HG02938 (cell line): ENCODE measurements around the gene FOXO1.

Source experiments
- ATAC-seq: cut with Tn5 transposase; IDR thresholded peaks from one replicate; pipeline ENCODE4 v1.9.1; 2021; ENCODE audit warnings: mild to moderate bottlenecking, moderate library complexity; ENCODE audit not compliant: unreplicated experiment

FOXO1 gene

DNA sequence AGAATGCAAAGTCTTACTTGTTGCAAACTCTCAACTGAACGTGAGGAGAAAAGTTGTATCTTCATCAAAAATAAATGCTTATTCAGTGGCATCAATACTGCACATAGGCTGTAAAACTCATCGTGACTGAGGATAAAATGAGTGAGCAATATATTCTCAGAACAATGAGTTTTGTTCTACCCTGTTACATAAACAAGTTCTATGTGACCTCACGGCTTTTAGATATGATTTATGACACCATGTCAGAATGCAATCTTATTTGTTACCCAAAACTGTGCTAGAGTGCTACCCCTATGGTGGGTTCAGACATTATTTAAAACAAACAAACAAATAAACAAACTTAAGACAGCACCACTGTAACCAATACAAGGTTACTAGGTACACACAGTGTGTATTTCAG is 55.4 kb downstream of the FOXO1 start:
- no peak for ATAC-seq

DNA sequence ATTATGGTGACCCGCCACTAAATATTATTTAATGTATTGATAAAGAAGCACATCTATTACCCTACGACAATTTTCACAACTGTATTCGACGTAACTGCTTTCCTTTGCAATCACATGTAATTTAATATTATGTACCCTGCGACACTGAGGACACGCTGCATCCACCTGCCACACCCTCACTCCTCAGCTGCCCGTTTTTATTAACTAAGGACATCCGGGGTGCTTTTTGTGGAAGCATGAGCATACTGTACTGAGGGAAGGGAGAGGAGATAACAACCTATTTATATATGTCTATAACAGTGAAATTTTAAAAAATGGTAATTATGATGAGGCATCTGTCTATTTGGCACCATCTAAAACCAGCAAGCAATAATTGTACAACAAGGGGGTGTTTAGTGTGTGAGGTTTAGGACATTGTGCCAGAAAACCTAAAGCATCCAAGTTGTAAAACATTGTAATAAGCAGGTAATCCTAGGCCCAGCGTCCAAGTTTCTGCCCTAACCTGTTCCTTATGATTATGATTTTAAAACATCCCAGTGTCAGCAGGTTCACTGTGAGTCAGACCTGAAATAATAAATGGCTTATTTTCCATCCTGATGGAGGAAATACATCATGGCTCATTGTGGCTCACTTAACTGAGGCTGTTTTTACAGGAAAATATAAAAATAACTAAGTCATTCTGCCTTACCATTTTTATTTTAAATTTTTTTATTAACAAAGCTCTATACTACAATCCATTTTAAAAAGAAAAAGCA is 56.3 kb downstream of the FOXO1 start:
- ATAC-seq = no peak

DNA sequence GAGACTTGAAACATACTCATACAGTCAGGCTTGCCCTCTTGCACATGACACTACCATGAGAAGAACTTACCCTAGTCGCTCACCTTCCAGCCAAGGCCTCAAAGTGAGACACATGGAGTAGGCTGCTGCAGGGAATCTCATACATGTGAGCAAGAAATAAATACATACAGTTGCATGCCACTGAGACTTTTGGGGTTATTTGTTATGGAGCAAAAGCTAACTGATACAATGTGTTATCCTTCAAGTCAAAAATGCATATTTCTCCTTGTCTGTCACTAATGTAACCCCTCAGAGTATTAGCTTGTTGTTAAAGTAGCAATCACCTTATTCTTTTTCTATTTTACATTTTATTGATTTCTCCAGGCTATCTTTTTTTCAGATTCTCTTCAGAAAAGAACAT is 58.1 kb downstream of the FOXO1 start:
- ATAC-seq = no peak

DNA sequence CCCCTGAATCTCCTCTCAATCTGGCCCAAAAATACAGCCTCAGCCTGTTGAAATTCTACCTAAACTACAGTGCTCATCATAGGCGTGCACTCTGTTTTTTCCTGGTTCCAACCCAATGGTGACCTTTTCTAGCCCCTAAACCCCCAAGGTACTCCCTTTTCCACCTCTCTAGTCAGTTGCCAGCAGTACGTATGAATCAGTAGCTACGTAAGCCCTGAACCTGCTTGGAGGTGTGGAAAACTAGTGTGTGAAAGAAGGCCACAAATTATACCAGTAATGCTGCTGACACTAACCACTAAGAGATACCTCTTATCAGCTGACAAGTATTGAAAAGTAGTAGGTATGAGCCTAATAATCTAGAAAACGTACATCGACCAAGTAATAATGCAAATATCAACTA is 60.9 kb downstream of the FOXO1 start:
- ATAC-seq = no peak

DNA sequence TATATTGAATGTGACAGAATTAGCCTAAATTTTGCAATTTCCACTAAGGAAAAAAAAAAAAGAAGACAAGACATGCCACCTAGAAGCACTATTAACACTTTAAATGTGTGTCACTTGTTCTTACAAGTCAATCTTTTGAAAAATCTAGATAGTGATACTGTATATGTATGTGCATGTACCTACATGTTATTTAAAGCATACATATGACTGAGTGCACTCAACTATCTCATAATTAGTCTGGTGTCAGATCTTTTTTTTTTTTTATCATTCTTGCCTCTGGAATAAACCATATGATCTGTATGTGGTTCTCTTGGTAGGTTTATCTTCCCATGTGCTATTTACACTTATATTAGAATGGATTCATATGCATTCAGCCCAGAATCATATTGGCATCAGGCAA is 62.3 kb downstream of the FOXO1 start:
- ATAC-seq = no peak

DNA sequence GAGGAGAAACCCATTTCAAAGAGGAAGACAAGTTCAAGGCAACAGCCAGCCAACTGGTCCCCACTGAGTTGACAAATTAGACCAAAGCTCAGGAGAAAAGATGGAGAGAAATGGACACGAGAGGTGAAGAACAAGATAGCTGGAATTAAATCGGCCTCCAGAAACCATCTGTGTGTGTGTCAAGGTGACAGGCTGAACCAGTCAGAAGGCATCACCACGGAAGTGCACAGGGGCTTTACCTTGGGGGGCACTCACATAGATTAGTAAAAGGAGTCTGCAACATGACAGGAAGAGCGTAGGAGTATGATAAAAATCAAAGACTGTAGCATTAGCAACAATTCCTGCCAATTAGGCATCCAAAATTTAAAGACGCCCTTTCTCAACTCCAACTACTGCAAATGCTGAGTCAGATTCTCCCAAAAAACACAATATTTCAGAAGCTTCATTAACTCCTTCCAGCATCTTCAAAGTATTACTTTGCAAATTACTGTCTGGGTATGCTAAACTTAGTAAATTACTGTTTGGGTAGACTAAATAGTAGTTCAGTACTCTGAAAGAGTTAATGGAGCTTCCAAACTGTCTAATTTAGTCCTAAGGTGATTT is 66.2 kb downstream of the FOXO1 start:
- no peak for ATAC-seq

DNA sequence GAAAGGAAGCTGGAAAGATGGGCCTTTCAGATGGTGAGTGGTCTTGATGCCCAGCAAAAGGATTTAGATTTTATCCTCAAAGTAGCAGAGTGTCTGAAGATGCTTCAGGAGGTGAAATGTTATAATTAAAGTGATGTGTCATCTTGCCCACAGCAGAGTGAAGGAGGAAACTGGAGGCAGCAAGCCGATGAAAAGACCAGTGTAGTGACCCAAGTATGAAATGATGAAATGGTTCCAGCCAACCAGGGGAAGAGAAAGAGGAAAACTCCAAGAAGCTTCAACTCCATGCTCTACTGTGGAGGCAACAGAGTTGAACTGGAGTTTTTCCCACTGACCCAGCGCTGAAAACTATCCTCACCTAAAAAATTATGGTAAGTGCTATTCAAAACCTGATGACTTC is 66.7 kb downstream of the FOXO1 start:
- no peak for ATAC-seq

DNA sequence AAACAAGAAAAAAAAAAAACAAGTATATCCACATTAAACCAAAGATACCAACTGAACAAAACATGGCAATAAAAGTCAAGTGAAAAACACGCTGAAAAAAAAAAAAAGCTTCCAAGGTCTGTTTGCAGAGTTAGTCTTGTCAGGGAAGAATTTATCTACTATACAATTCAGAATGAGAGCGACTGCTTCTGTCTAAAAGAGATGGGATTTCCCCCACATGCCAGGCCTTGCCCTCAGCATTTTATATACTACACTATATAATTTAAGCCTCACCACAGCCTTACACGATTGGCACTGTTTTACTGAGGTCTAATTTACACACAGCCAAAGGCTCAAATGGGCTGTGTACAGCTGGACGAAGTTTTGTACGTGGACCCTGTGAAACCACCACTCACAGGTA is 67.3 kb downstream of the FOXO1 start:
- ATAC-seq = no peak

DNA sequence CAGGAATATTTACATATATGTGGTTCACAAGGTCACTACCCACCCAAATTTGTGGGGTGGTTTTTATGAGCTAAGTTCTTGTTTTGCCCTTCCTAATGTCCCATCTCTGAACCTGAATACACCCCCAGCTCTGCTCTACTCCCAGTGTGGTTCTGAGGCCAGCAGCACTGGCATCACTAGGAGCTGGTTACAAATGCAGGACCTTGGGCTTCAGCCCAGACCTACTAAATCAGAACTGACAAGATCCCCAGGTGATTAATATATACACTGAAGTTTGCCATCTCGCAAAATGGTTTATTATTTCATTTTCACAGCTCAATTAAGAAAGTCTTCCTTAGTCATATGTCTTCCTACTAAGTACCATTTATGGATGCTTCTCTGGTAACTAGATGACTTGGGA is 67.9 kb downstream of the FOXO1 start:
- no peak for ATAC-seq

DNA sequence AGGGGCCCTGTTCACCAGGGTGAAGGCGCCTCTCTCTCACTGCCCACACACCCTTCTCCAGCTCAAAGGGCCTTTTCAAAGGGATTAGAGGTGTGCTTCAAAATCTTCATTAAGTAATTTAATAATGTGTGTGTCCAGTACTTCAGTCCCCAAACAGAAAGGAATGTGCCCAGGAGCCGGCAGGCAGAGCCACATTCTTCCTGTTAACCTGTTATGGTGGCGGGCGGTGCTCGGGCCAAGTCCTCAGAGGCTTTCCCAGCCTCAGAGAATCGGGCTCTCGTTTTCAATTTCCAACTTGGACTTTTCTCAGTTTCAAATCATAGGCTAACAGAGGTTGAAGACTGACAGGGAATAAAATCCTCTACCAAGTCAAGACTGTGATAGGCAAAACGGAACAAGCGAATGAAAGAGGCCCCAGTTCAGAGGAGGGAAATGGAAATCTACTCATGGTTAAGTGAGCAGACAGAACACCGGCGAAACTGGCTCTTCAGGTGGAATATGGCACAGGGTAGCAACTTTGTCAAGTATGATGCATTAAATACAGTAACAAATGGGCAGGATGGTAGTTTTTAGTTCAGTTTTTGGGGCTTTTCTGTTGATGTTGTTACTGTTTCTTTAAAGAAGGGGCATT is 68.6 kb downstream of the FOXO1 start:
- no peak for ATAC-seq

DNA sequence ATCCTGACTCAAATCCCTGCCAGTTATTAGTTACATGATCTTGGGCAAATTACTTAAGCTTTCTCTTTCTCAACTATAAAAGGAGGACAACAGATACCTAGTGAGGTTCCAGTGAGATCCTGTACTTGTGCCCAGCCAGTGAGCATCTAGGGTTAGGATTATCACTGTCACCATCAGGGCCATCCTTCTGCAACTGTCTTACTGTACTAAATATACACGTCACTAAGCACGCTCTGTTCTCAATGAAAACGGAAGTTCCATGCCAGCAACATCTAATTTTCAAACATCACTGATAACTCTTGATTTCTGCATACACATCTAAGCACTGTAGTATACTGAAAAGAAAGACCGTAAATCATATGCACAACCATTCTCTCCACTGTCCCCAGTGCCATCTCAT is 70.0 kb downstream of the FOXO1 start:
- ATAC-seq = no peak

DNA sequence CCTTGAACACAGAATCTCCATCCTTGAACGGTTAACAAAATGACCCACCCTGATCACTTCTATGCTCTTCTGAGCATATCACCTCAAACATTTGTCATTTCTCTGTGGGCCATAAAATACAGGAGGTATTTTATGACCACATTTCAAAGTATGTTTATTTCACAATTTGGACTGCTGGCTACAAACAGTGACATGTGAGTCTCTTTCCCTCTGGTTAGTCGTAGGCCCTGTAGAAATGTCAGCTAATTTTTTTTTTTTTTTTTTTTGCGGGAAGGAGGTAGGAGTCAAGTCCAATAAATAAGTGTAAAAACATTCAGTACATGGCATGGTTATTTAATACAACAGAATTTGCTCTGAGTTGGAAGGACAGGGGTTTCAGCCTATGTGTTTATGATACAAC is 70.7 kb downstream of the FOXO1 start:
- ATAC-seq = no peak

DNA sequence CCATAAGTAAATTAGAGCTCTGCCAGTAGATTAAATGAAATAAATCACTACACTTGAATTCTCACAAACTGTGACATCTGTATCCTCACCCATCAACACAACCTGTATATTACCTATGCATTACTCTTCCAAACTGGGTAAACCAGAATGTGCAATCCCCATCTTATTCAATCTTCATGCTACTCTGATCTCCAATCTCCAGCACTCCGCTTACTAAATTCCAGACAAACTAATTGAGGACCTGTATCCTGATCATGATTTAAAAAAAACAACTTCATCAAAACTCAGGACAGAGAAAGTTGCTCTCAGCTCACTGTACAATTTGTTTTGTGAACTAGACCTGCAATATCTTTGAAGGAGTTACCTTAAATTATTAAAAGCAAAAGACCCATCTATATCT is 74.4 kb downstream of the FOXO1 start:
- ATAC-seq = no peak

DNA sequence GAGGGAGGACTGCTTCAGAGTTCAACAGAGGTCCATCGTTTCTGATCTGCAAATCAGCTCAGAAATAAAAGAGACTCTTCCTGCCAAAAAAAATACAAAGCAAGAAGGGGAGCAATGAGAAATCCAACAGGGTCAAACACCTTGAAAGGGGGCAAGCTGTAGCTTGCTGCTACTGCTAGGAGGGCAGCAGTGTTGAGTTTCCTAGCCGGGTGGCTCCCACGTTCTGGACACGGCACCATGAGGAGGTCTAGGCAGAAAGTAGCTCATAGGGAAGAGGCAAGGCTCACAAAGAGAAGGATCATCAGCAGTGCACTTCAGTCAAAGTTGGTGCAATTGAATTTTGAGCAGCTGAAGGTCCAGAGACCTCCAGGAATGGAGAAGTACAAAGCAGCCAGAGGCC is 75.3 kb downstream of the FOXO1 start:
- ATAC-seq = no peak

DNA sequence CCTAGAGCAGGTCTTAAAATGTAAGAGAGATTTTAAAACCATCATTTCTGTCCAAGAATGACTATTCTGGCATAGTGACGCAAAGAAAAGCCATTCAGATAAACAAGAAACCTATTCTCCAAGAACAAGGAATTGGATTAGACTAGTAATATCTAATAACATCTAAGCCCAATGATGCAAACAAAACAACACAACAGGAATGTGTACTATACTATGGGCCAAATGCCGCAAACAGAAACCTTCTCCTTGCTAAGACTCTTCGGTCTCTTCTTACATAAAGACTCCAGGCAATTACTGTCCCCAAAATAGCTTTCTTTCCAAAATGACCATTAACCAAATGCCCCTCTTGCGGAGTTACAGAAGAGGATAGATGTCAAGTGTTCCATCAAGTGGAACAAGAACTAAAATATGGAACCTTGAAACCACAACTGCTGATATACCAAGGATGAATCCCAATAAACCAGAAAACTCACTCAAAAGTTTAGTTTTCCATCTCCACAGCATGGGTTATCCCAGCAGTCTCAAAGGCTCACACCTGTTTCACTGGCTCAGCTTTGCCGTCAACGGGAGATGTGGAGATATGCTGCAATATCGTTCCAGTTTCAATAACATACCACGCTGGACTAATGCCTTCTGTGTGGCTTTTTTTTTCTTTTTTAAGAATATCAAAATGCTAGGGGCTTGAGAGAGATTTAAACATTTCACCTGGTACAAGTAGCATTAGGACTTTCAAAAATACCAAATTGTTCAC is 76.2 kb downstream of the FOXO1 start:
- ATAC-seq = no peak

DNA sequence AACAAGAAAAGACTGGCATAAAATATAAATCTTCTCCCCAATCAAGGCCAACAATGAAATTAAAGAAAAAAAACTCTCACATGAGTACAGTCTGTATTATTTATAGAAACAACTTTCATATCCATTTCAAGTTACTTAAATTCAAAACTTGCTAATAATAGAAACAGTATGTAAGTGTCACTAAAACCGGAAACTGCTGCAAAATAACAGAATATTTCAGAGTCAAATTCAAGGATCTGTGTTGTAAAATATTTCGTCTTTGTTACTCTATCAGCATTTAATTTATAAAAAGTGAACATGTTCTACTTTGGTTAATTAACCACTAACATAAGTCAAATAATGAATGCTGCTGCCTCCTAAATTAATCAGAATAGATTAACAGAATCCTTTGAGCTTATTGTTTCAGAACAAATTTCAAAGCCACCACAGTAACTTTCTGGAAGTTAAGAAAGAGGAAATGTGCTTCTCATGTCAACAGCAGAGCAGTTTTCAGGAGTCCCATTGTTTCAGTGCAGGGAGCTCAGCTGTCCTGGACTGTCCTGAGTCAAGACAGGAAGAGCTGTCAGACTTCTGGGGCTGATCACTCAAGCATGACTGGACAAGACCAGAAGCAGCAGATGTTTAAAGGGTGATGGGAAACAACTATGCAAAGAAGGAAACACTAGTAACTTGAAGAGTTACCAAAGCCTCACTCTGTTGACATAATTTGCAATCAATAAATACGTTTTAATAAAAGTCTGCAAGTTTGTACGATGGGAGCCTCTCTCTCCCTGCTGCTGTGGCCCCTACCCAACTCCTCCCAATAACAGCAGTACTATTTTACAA is 76.9 kb downstream of the FOXO1 start:
- ATAC-seq = peak; percentile 80

DNA sequence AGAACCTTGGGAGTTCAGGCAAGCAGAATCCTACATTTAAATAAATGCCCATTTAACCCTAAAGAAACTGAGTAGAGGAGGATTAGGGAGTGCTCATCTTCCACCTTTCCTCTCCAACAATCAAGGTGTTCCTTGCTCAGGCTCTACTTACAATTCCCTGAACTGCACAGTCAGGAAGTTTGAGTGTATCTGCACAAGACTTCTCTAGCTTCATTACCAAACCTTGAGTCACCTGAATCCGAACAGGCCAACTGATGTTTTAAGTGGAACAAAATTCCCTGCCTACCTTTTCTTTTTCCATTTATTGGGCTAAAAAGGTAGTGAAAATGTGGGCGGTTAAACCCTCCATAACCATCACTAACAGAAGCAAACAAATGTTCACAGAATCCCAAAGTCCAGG is 78.3 kb downstream of the FOXO1 start:
- no peak for ATAC-seq

DNA sequence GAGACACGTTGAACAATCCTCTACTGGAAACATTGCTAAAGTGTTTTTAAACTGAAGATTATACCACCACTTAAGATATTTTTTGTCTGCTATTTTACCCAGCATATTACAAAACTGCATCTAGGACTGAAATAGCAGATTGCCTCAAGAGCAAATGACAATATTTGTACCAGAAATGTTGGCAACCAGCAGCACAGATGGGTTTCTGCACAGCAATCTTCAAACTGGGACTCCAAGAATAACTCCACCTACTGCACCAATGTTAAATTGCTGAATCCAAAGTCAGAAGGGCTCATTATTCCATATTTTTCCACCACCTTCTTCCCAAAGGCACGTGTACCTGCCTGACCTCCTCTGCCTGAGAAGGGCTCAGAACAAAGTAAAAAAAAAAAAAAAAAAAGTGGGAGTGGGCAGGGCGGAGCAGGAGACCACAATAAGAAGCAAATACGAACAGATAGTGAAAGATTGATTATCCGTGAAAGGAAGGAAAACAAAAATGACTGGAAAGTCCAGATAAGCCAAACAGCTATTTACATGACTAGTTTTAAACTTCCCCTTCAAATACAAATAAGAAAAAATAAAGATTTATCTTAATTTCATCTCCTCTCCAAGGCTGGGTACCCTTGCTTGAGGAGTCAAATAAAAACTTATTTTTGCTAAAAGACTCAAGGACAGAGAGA is 79.4 kb downstream of the FOXO1 start:
- ATAC-seq = no peak

DNA sequence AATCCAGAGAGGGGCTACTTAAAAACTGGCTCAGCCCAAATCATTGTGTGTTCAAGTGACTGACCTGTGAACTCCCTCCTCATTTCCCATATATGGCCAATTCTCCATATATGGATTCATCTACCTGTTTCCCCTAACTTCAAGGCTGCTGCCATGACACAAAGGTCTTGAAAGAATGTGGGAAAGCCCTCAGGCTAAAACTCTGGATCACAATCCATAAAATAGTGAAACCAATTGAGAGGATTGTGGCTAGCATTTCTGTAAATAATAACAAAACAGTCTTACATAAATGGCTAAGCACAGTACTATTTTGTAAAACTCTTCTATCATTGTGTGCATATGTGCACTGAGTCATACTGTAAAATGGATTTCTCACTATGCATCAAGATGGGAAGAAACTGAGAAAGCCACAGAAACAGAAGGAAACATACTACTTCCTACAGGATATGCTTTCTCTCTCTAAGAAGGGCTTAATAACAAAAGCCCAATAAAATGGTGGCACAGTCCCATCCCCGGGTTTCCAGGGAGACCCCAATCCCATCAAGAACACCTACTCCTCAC is 80.5 kb downstream of the FOXO1 start:
- ATAC-seq = no peak

DNA sequence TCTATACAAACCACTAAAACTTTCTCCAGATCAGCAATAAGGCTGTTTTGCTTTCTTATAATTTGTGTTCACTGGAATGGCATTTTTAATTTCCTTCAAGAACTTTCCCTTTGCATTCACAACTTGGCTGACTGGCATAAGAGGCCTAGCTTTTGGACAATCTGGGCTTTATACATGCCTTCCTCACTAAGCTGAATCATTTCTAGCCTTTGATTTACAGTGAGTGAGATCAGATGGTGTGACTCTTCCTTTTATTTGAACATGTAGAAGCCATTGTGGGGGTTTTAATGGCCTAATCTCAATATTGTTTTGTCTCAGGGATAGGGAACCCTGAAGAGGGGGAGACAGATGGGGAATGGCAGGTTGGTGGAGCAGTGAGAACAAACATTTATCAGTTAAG is 82.7 kb downstream of the FOXO1 start:
- ATAC-seq = no peak
